ENCODE data around the gene MTMR1.

The MTMR1 gene

GRCh38 chrX:150692831-150693724, at the start of gene MTMR1:
MTMR1 (plus strand) TSS chrX:150693396; CDS start chrX:150693531, 135 bp downstream.
- no peaks in the 10 kb centered on the region for H3K27me3 ChIP-seq (ENCODE audit: insufficient read depth, low read length, poor library complexity)
- peak within 1 kb of the TSS; percentile 99 for H3K27ac ChIP-seq (ENCODE audit: low read length)
- H3K4me1 ChIP-seq (ENCODE audit: insufficient read depth, low read length): peaks cover 82% of the 10 kb centered on the region
- H3K9ac ChIP-seq (ENCODE audit: low read depth, low read length): peak within 1 kb of the TSS; percentile 79
- H3K79me2 ChIP-seq (ENCODE audit: insufficient read depth, low read length): peaks cover 52% of the 10 kb centered on the region
- H2AFZ ChIP-seq (ENCODE audit: low read depth, low read length): peak within 1 kb of the TSS; percentile 68
- no peaks in the 10 kb centered on the region for H3K9me3 ChIP-seq (ENCODE audit: insufficient read depth, low read length, severe bottlenecking)
- H3K36me3 ChIP-seq (ENCODE audit: insufficient read depth, low read length): peaks cover 15% of the 10 kb centered on the region; the same call in 1 of the 2 replicates
- peak; percentile 53 for ATAC-seq (ENCODE audit: insufficient read depth, low read depth)
- H3K4me3 ChIP-seq (ENCODE audit: low read depth in 1 of 2, low read length in 2 of 2): peak within 1 kb of the TSS; percentile 38 to 57; a peak in 3 of 4 replicates
- no peak for TF ChIP-seq CTCF (IDR thresholded peaks at IDR 0.05; ENCODE audit: borderline replicate concordance, extremely low read depth, low read length, poor library complexity, severe bottlenecking)
- no peak for TF ChIP-seq EZH2 (IDR thresholded peaks at IDR 0.05; ENCODE audit: borderline replicate concordance, low read depth, low read length, severe bottlenecking)
- peak; percentile 76 for DNase-seq
- peak within 1 kb of the TSS; percentile 66 for H3K4me2 ChIP-seq (ENCODE audit: insufficient read depth, low read length)
- H4K20me1 ChIP-seq (ENCODE audit: insufficient read depth, low read length): peaks cover 3% of the 10 kb centered on the region; the same call in 1 of the 2 replicates

- DNase-seq: no peak
- no peaks in the 10 kb centered on the region for H3K9me3 ChIP-seq (ENCODE audit: insufficient read depth, low read length, severe bottlenecking)
- no peaks in the 10 kb centered on the region for H3K79me2 ChIP-seq (ENCODE audit: insufficient read depth, low read length)
- no peak overlapping the region for H2AFZ ChIP-seq (ENCODE audit: low read depth, low read length)
- H3K27ac ChIP-seq (ENCODE audit: low read length): no peak overlapping the region
- H3K27me3 ChIP-seq (ENCODE audit: insufficient read depth, low read length, poor library complexity): no peaks in the 10 kb centered on the region
- ATAC-seq (ENCODE audit: insufficient read depth, low read depth): no peak
- H3K36me3 ChIP-seq (ENCODE audit: insufficient read depth, low read length): peaks cover 38% of the 10 kb centered on the region; the same call in 1 of the 2 replicates
- H3K4me2 ChIP-seq (ENCODE audit: insufficient read depth, low read length): no peak overlapping the region
- H3K9ac ChIP-seq (ENCODE audit: low read depth, low read length): no peak overlapping the region
- H3K4me1 ChIP-seq (ENCODE audit: insufficient read depth, low read length): no peaks in the 10 kb centered on the region
- no peaks in the 10 kb centered on the region for H4K20me1 ChIP-seq (ENCODE audit: insufficient read depth, low read length)
- TF ChIP-seq EZH2 (IDR thresholded peaks at IDR 0.05; ENCODE audit: borderline replicate concordance, low read depth, low read length, severe bottlenecking) (no peak), CTCF (IDR thresholded peaks at IDR 0.05; ENCODE audit: borderline replicate concordance, extremely low read depth, low read length, poor library complexity, severe bottlenecking) (no peak)
- no peak overlapping the region for H3K4me3 ChIP-seq (ENCODE audit: low read depth in 1 of 2, low read length in 2 of 2)
Measured at GRCh38 chrX:150643958-150644357, 49.2 kb upstream of the MTMR1 start.

- Histone ChIP-seq H3K9me3 (ENCODE audit: insufficient read depth, low read length, severe bottlenecking) (no peaks in the 10 kb centered on the region), H3K27ac (ENCODE audit: low read length) (no peak overlapping the region), H3K36me3 (ENCODE audit: insufficient read depth, low read length) (peaks cover 39% of the 10 kb centered on the region; the same call in 1 of the 2 replicates), H4K20me1 (ENCODE audit: insufficient read depth, low read length) (no peaks in the 10 kb centered on the region), H3K4me3 (ENCODE audit: low read depth in 1 of 2, low read length in 2 of 2) (no peak overlapping the region), H3K79me2 (ENCODE audit: insufficient read depth, low read length) (no peaks in the 10 kb centered on the region), H3K4me2 (ENCODE audit: insufficient read depth, low read length) (no peak overlapping the region), H3K27me3 (ENCODE audit: insufficient read depth, low read length, poor library complexity) (no peaks in the 10 kb centered on the region), H3K4me1 (ENCODE audit: insufficient read depth, low read length) (no peaks in the 10 kb centered on the region), H2AFZ (ENCODE audit: low read depth, low read length) (no peak overlapping the region), H3K9ac (ENCODE audit: low read depth, low read length) (no peak overlapping the region)
- TF ChIP-seq CTCF (IDR thresholded peaks at IDR 0.05; ENCODE audit: borderline replicate concordance, extremely low read depth, low read length, poor library complexity, severe bottlenecking): no peak
- no peak for TF ChIP-seq EZH2 (IDR thresholded peaks at IDR 0.05; ENCODE audit: borderline replicate concordance, low read depth, low read length, severe bottlenecking)
- ATAC-seq (ENCODE audit: insufficient read depth, low read depth) (no peak), DNase-seq (no peak)
Measured at GRCh38 chrX:150644422-150644821, 48.8 kb upstream of the MTMR1 start.

All from DND-41 (cell line).